Measurements from ENCODE around the gene ASIC3.
A peak's percentile ranks its signal among the peaks of the same experiment; 100 is the strongest.
"Not testable (repeated sequence)": the region's sequence is repeated elsewhere in the genome, so short reads cannot be mapped to it uniquely, and the experiment has no call there.

Gene ASIC3

DNA sequence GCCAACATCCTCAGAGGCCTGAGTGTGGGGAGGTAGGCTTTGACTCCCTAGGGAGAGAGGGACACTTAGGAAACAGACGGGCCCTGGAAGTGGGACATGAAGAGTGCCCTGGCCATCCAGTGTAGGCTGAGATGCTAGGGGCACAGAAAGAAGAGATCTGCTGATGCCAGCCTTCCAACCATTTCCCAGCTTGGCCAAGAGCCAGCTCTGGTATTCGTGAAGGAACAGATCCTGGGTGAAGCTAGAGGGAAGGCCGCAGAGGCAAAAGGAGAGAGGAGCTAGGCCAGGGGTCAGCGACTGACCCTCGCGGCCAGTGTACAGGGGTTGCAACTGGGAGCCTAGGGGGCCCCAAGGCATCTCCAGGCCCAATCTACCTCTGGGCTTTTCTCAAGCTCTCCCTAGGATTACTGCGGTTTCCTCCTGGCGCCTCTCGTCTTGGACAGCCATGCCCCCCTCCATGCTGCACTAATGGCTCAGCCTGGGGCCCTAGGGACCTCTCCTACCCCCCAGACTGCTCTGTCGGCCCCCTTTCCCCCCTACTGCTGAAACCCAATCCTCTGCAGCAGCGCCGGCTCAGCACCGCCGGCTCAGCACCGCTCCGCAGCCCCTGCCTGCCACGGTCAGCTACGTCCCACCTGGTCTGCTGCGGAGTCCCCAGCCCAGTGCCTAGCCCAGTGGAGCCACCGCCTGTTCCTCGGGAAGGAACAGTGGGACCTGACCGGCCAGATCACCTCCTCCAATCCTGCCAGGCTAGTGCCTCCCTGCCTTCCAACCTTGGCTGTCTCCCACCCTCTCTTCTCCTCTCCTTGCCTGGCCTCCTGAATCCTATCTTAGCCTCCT, at the start of gene ASIC3:
ASIC3 (plus strand) TSS at position 556 of the 840 bp plus-strand sequence. CDS start 355 bp downstream, outside the sequence.
- DNase-seq, result peak; percentile 11

DNA sequence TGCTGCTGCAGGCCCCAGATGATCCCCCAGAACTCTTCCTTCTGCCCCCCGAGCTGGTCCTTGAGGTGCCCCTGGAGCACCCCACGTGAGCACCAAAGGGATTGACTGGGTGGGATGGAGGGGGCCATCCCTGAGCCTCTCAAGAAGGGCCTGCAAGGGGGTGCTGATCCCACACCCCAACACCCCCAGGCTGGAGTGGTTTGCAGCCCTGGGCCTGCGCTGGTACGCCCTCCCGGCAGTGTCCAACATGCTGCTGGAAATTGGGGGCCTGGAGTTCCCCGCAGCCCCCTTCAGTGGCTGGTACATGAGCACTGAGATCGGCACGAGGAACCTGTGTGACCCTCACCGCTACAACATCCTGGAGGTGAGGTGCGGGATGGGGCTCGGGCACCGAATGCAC, 49.3 kb upstream of the ASIC3 start:
- DNase-seq, result no peak

DNA sequence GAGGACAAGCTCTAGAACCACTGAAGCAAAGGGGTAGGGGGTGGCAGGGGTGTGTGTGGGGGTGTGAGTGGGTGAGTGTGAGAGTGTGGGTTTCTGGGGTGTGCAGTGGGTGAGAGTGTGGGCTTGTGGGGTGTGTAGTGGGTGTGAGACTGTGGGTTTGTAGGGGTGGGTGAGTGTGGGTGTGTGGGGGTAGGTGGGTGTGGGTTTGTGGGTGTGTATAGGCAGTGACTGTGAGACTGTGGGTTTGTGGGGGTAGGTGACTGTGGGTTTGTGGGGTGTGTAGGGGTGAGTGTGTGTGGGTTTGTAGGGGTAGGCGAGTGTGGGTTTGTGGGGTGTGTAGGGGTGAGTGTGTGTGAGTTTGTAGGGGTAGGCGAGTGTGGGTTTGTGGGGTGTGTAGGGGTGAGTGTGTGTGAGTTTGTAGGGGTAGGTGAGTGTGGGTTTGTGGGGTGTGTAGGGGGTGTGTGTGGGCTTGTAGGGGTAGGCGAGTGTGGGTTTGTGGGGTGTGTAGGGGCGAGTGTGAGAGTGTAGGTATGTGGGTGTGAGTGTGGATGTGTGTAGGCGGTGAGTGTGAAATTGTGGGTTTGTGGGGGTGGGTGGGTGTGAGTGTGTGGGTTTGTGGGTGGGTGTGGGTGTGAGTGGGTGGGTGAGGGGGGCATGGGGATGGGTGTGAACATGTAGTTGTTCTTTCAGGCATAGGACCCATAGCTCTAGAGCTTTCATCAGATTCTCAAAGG, 48.7 kb upstream of the ASIC3 start:
- DNase-seq, result no peak

- no peak for DNase-seq
These were observed 47.3 kb upstream of the ASIC3 start for GRCh38 chr7:151000897-151001495.

- no peak for DNase-seq
These were observed 46.8 kb upstream of the ASIC3 start for GRCh38 chr7:151001546-151001945.

DNA sequence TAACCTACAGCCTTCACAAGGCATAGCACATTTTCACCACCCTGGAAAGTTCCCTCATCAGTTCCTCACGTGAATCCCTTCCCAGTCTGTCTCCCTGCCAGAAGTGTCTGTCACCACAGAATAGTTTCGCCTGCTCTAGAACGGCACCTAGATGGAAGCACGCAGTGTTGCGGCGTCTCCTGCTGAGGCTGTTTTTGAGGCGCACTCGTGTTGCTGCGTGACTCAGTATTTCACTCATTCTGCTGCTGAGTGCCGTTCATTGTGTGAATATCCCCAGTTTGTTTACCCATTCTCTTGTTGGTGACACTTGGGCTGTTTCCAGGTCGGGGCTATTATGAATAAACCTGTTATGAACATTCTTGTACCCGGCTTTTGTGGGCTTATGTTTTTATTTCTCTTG, 44.8 kb upstream of the ASIC3 start:
- DNase-seq, result peak; percentile 37

GRCh38 chr7:151005566-151005965, 42.8 kb upstream of the ASIC3 start:
- DNase-seq, result no peak

- no peak for DNase-seq
These were observed 41.6 kb upstream of the ASIC3 start for GRCh38 chr7:151006590-151007300.

DNA sequence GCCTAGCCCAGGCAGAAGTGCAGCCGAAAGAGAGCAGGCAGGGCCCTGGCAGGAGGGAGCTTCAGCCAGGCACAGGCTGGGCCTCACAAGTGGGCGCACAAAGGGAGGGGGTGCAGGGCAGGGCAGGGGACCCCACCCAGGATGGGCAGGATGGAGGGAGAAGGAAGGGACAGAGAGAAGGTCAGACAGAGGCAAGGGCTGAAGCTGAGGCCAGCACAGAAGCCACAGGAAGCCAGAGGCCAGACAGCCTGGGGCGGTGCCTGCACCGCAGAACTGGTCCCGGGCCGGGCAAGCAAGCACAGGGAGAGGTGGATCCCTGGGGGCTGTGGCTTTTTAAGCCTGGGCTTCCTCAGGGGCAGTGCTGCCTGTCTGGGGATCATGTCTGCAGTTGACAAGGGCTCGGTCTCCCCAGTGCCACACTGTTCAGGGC, 40.8 kb upstream of the ASIC3 start:
- DNase-seq, result no peak

- DNase-seq, result no peak
These were observed 40.2 kb upstream of the ASIC3 start for GRCh38 chr7:151008143-151008510.

GRCh38 chr7:151008511-151009323, 39.6 kb upstream of the ASIC3 start:
- DNase-seq, result peak; percentile 27

DNA sequence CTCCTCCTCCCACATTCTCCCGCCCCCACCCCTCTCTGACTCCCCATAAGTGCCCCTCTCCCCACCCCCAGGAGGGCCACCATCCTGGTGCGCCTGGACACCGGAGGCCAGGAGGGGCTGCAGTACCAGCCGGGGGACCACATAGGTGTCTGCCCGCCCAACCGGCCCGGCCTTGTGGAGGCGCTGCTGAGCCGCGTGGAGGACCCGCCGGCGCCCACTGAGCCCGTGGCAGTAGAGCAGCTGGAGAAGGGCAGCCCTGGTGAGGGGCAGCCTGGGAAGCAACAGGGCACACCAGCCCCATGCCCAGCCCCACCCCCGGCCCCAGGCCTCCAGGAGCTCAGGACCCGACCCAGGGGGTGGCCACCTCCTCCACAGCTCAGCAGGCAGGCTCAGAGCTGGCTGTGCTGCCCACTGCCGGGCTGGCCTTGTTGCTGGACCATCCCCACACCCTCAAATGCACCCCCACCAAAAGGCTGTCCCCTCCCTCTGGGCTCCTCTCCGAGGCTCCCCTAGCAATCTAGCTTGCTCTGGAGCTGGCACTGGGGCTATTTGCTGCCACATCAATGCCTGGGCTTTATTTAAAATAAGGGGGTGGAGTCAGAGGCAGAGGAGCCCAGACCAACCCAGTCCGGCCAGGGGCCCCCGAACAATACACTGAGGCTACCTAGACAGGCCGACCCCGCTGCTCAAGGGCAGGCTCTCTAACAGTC, 38.8 kb upstream of the ASIC3 start:
- no peak for DNase-seq

DNA sequence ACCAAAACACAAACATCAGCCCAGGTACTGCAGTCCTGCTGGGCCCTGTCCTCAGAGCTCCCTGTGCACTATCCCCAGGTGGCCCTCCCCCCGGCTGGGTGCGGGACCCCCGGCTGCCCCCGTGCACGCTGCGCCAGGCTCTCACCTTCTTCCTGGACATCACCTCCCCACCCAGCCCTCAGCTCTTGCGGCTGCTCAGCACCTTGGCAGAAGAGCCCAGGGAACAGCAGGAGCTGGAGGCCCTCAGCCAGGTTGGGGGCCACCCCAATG, 38.4 kb upstream of the ASIC3 start:
- no peak for DNase-seq

GRCh38 chr7:151010307-151011096, 37.8 kb upstream of the ASIC3 start:
- no peak for DNase-seq

DNA sequence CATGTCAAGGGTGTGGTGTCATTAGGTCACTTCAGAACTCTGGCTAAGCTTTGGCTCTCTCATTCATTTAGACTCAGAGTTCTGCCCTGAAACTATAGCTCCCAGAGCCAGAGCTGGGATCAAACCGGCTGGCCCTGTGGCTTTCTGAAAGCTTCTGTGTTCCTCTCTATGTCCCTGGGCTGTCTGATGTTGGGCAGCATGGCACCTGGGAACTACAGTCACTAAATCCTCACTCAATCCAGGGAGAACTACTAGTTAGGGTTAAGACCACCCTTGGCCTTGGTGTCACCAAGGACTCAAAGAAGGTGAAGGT, 37.3 kb upstream of the ASIC3 start:
- DNase-seq, result no peak

DNA sequence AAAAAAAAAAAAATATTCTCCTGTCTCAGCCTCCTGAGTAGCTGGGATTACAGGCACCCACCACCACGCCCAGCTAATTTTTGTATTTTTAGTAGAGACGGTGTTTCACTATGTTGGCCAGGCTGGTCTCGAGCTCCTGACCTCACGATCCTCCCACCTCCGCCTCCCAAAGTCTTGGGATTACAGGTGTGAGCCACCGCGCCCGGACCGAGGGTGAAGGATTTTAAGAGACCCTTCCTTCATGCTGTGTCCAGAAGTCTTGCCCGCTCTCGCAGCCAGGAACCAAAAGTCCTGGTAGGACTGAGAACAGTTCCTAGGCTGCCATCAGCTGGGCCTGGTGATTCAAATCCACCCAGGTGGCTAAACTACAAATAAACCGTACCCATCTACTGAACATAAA, 36.7 kb upstream of the ASIC3 start:
- not testable (repeated sequence) for DNase-seq

DNA sequence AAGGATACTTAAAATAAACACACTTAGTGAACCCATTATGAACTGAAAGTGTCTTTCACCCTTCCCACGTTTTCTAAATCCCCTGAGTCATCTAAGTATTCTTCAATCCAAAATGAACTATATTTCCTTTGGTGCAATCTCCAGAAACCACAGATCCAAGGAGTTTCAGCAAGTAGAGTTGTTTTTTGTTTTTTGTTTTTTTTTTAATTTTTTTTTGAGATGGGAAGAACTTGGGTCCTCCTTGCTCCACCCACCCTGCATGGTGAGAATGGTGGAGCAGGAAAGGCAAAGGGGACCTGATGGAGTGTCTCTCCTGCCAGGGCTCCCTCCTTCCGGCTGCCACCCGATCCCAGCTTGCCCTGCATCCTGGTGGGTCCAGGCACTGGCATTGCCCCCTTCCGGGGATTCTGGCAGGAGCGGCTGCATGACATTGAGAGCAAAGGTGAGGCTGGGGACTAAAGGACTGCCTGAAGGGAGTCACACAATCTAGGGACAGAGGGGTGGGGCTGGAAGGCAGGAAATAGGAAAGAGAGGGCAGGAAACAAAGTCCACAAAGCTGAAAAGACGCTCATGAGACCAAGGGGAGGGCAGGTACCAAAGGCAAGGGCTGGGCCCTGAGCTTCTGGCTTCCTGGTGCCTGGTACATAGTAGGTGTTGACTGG, 36.2 kb upstream of the ASIC3 start:
- DNase-seq, result no peak

GRCh38 chr7:151012911-151013347, 35.4 kb upstream of the ASIC3 start:
- DNase-seq, result peak; percentile 26

DNA sequence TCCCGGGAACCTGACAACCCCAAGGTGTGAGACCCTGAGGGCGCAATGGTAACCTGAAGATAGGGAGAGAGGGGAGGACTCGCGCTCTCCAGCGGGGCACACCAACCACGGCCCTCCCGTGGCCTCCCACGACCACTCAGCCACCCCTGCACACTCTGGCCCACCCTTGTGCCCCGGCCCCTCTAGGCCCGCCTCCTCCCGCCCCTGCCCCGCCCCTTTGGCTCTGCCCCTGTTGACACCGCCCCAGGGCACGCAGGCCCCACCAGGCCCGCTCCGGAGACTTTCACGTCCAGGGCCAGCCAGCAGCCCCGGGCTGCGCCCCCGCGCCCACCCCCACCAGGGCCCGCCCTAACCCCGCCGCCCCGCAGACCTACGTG, 35.0 kb upstream of the ASIC3 start:
- peak; percentile 40 for DNase-seq

DNA sequence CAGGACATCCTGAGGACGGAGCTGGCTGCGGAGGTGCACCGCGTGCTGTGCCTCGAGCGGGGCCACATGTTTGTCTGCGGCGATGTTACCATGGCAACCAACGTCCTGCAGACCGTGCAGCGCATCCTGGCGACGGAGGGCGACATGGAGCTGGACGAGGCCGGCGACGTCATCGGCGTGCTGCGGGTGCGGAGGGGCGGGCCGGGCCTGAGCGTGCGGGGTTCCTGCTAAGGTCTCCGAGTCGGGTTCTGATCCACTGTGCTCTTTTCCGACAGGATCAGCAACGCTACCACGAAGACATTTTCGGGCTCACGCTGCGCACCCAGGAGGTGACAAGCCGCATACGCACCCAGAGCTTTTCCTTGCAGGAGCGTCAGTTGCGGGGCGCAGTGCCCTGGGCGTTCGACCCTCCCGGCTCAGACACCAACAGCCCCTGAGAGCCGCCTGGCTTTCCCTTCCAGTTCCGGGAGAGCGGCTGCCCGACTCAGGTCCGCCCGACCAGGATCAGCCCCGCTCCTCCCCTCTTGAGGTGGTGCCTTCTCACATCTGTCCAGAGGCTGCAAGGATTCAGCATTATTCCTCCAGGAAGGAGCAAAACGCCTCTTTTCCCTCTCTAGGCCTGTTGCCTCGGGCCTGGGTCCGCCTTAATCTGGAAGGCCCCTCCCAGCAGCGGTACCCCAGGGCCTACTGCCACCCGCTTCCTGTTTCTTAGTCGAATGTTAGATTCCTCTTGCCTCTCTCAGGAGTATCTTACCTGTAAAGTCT, 34.4 kb upstream of the ASIC3 start:
- DNase-seq, result peak; percentile 52
